Activated CD4-positive, alpha-beta T cell treated with anti-CD3 and anti-CD28 coated beads, Interleukin-2, amount 50 U/mL, for 48 hours (primary cell): Measurements from ENCODE around the gene ENPP7.

Source experiments
- DNase-seq, 2 experiments: peaks; one replicate each; pipeline ENCODE4 v3.0.0-alpha.2; 2020

Gene ENPP7

DNA sequence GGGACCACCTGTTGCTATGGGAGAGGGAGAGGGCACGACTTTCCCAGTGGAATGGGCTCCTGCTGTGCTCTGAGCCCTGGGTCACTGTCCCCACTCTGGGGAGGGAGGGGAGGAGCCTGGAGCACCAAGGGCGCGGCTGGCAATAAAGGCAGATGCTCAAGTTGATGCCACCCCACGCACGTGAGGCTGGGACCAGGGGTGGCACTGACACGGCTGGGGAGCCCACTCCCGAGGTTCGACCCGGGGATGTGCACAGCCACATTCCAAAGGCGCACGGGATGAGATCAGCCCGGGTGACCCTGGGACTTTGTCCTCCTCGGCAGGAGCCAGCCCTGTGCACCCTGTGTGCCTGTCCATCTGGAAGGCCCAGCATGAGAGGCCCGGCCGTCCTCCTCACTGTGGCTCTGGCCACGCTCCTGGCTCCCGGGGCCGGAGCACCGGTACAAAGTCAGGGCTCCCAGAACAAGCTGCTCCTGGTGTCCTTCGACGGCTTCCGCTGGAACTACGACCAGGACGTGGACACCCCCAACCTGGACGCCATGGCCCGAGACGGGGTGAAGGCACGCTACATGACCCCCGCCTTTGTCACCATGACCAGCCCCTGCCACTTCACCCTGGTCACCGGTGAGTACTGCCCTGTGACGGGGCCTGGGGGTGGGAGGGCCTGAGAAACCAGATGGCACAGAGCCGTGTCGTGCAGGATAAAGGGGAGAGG lies at the start of gene ENPP7:
Gene ENPP7 (plus strand): TSS at position 175 of the 715 bp plus-strand sequence. CDS start 197 bp downstream, at position 372.
- no peak for DNase-seq

GRCh38 chr17:79681101-79681621 lies 49.6 kb upstream of the ENPP7 start:
- DNase-seq, result no peak

- DNase-seq, result no peak
Observed at GRCh38 chr17:79681628-79682261, 49.0 kb upstream of the ENPP7 start.

GRCh38 chr17:79683365-79683764 lies 47.4 kb upstream of the ENPP7 start:
- DNase-seq, result no peak

- DNase-seq, result no peak
Observed at GRCh38 chr17:79684132-79684985, 46.4 kb upstream of the ENPP7 start.

DNA sequence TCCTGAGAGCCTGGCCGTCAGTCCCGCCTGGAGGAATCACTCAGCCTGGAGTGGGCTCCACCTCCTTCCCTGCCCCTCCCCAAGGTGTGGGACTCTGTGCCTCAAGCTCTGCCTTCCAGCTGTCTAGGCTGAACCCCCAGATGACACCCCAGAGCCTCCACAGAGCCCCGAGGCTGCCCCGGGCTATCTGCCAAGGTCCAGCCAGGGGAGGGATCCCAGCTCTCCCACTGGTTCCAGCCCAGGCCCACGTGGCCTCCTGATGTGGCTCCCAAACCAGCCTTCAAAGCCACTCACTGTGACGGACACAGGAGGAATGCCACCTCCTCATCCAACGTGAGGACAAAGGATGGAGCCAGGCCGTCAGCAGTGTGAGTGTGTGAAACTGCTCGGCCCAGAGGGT lies 45.6 kb upstream of the ENPP7 start:
- no peak for DNase-seq

DNA sequence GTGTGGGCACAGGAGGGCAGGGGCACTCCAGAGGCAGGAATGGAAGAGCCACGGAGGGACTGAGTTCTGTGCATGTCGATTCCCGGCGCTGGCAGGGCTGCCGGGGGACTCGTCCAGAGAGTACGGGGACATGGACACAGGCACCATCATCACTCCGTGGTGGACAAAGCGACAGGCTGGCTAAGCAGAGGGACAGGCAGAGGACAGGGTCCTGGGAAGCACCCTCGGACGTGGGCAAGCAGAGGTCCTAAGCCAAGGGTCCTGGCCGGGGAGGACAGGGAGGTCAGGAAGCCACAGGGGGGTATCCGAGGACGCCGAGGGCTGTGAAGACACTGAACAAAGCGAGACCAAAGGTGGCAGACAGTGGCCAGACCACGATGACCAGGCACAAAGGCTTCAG lies 44.3 kb upstream of the ENPP7 start:
- DNase-seq, result no peak

- no peak for DNase-seq
Observed at GRCh38 chr17:79690466-79690865, 40.3 kb upstream of the ENPP7 start.

DNA sequence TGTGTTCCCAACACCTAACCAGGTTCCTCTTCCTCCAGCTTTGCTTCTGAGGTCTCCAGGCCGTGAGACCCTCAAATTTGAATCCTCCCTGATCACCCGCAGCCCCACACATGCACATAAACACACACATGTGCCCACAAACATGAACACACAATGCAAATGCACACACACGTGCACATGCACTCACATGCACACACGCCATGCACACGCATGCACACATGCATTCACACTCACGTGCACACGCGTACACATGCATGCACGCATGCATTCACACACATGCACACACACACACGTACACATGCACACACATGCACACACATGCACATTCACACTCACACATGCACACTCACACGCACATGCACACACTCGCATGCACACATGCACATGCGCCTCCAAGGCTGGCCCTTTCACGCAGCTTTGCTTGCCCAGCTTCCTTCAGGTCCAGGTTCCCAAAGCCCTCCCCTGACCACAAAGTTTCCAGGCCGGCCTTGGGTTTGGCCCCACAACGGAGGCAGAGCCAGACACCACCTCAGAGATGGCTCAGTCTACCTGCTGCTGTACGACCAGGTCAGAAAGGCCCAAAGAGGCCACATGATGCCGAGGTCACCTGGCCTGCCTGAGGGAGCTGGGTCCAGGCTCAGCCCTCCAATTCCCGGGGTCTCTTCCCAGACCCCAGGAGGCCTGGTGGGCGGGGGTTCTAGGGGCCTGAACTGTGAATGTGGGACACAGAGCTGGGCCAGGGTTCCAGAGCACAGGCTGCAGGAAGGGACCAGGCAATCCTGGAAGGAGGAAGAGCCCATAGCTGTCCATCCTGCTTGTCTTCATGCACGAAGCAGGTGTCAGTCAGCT lies 39.5 kb upstream of the ENPP7 start:
- no peak for DNase-seq

DNA sequence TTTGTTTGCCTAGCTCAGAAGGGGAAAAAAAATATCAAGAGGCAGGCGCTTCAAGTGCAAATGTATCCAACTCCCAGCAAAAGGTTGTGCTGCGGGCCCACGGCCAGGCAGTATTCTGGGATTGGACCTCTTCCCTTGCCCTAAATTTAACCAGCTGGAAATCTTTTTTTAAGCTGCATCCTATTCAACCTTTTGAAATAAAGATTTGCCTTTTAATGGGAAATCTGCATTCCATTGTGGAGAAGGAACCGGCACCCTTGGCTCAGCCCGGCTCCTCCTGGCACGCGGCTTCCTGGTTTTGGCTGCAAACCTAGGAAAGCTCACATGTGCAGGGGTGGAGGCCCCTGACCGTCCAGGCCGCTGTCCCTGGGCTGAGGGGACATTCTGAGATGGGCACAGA lies 38.8 kb upstream of the ENPP7 start:
- no peak for DNase-seq

DNA sequence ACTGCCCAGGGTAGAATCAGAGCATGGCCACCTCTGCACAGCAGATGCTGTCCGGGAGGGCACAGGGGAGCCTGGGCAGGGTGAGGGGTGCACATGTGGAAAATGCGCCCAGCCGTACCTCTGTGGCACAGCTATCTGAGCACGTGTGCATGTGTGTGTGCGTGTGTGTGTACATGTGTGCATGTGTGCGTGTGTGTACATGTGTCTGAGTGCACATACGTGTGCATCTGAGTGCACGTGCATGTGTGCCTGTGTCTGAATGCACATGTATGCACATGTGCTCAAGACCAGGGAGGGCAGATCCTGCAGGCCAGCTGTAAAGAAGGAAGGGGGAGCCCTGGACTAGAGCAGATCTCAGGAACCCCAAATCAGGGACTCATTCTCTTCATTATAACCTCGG lies 37.3 kb upstream of the ENPP7 start:
- no peak for DNase-seq

GRCh38 chr17:79695293-79695790 lies 35.4 kb upstream of the ENPP7 start:
- DNase-seq, result no peak

- DNase-seq, result no peak
Observed at GRCh38 chr17:79695797-79696609, 34.7 kb upstream of the ENPP7 start.

DNA sequence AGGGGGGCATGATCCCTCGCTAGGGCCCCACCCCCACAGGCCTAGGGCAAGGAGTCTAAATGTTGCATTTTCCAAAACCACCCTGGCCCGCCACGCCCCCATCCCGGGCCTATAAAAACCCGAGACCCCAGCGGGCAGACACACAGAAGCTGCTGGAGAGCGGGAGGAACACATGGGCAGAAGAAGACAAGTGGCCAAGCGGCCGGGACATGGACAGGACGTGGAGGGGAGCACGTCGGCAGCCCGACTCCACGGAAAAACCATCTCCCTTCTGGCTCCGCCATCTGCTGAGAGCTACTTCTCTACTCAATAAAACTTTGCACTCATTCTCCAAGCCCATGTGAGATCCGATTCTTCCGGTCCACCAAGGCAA lies 34.1 kb upstream of the ENPP7 start:
- DNase-seq, result no peak

- DNase-seq, result no peak
Observed at GRCh38 chr17:79698146-79698846, 32.4 kb upstream of the ENPP7 start.

DNA sequence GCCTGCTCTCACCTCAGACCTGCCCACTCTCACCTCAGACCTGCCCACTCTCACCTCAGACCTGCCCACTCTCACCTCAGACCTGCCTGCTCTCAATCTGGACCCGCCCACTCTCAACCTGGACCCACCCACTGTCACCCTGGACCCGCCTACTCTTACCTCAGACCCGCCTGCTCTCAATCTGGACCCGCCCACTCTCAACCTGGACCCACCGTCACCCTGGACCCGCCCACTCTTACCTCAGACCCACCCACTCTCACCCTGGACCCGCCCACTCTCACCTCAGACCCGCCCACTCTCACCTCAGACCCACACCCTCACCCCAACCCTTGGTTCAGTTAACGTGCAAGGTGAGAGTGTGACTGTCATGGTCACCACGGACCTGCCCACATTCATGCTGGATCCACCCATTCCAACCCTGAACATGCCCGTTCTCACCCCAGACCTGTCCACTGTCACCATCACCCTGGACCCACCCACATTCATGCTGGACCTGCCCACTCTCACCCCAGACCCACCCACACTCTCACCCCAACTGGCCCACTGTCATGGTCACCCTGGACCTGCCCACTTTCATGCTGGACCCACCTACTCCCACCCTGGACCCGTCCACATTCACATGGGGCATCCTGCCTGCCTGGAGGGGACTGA lies 31.2 kb upstream of the ENPP7 start:
- DNase-seq, result no peak

- no peak for DNase-seq
Observed at GRCh38 chr17:79700592-79700991, 30.2 kb upstream of the ENPP7 start.

- DNase-seq, result no peak
Observed at GRCh38 chr17:79702034-79702433, 28.7 kb upstream of the ENPP7 start.

GRCh38 chr17:79702550-79703236 lies 28.1 kb upstream of the ENPP7 start:
- DNase-seq, result no peak

GRCh38 chr17:79704691-79705090 lies 26.1 kb upstream of the ENPP7 start:
- no peak for DNase-seq
